Prostate gland (tissue), 2 donors: ENCODE results near the gene MEF2B.

Experiments
- POLR2A ChIP-seq: fragments of 450-650 bp; IDR thresholded peaks from one replicate; pipeline ENCODE4 v1.6.1; 2016; ENCODE audit warnings: antibody characterized with exemption, mild to moderate bottlenecking
- POLR2AphosphoS5 ChIP-seq: sonication (generic); formaldehyde crosslinking; IDR thresholded peaks from one replicate; pipeline ENCODE4 v1.6.1; 2017; ENCODE audit warnings: antibody characterized with exemption
- TF ChIP-seq, protein P1 (sequence below), 4 experiments: fragments of 200-600 bp in 2 of 4; fragments of 450-650 bp in 2 of 4; sonication (generic) in 2 of 4; IDR thresholded peaks; 1 replicate in 3 of 4; 2 replicates in 1 of 4; pipeline ENCODE4 v1.5.1; 2016 to 2019; ENCODE audit warnings: antibody characterized with exemption in 4 of 4, mild to moderate bottlenecking in 2 of 4, moderate library complexity in 2 of 4

GRCh38 chr19:19121371-19121770 lies 48.7 kb downstream of the MEF2B start:
- TF ChIP-seq, protein P1, sequence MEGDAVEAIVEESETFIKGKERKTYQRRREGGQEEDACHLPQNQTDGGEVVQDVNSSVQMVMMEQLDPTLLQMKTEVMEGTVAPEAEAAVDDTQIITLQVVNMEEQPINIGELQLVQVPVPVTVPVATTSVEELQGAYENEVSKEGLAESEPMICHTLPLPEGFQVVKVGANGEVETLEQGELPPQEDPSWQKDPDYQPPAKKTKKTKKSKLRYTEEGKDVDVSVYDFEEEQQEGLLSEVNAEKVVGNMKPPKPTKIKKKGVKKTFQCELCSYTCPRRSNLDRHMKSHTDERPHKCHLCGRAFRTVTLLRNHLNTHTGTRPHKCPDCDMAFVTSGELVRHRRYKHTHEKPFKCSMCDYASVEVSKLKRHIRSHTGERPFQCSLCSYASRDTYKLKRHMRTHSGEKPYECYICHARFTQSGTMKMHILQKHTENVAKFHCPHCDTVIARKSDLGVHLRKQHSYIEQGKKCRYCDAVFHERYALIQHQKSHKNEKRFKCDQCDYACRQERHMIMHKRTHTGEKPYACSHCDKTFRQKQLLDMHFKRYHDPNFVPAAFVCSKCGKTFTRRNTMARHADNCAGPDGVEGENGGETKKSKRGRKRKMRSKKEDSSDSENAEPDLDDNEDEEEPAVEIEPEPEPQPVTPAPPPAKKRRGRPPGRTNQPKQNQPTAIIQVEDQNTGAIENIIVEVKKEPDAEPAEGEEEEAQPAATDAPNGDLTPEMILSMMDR (IDR thresholded peaks at IDR 0.05), result no peak
- TF ChIP-seq POLR2AphosphoS5, result no peak
- no peak for TF ChIP-seq POLR2A
